Measurements from ENCODE around the gene PNN.

- TF ChIP-seq RAD21 (IDR thresholded peaks at IDR 0.05; ENCODE audit: low read length) (no peak), POLR2A (IDR thresholded peaks at IDR 0.05; ENCODE audit: low read depth, low read length) (no peak), ELK1 (IDR thresholded peaks at IDR 0.05; ENCODE audit: borderline replicate concordance, low read depth, low read length) (no peak)
These were observed 43.2 kb downstream of the PNN start for GRCh38 chr14:39218171-39218769.
